ENCODE measurements around the gene SH3RF3. TPM values are rescaled to one million over a fixed set of nuclear protein-coding genes. Genes with fewer than 3 reads are reported as not detected.

The SH3RF3 gene
- total RNA-seq, 1 experiment from 2014 or later, result 4.9 TPM

DNA sequence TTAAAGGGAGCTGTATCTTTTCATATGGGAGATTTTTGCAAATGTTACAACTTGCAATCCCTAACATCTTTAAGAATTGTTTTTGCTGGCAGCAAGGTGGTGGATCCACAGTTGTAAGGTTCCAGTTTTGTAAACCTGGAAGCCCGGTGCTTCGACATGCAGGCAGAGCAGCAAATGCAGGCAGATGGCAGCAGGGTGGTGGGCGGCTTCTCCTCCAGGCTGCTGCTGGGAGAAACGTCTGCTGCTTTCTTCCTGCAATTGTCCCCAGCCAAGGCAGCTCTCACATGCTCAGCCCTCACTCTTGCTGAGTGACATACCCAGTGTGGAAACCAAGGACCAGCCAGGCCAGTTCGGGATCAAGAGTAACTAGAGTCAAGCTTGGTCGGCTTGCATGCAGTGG is 318.8 kb downstream of the SH3RF3 start:
- TF ChIP-seq, protein P1, sequence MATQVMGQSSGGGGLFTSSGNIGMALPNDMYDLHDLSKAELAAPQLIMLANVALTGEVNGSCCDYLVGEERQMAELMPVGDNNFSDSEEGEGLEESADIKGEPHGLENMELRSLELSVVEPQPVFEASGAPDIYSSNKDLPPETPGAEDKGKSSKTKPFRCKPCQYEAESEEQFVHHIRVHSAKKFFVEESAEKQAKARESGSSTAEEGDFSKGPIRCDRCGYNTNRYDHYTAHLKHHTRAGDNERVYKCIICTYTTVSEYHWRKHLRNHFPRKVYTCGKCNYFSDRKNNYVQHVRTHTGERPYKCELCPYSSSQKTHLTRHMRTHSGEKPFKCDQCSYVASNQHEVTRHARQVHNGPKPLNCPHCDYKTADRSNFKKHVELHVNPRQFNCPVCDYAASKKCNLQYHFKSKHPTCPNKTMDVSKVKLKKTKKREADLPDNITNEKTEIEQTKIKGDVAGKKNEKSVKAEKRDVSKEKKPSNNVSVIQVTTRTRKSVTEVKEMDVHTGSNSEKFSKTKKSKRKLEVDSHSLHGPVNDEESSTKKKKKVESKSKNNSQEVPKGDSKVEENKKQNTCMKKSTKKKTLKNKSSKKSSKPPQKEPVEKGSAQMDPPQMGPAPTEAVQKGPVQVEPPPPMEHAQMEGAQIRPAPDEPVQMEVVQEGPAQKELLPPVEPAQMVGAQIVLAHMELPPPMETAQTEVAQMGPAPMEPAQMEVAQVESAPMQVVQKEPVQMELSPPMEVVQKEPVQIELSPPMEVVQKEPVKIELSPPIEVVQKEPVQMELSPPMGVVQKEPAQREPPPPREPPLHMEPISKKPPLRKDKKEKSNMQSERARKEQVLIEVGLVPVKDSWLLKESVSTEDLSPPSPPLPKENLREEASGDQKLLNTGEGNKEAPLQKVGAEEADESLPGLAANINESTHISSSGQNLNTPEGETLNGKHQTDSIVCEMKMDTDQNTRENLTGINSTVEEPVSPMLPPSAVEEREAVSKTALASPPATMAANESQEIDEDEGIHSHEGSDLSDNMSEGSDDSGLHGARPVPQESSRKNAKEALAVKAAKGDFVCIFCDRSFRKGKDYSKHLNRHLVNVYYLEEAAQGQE (IDR thresholded peaks at IDR 0.05; ENCODE audit: insufficient read depth in 1 of 2, low read depth in 2 of 2, low read length in 1 of 2), result no peak
- no peak for TF ChIP-seq SIN3A (IDR thresholded peaks at IDR 0.05; ENCODE audit: borderline replicate concordance, insufficient read depth, low read depth, low read length)
- TF ChIP-seq TCF7L2 (IDR thresholded peaks at IDR 0.05; ENCODE audit: low read depth, low read length), result no peak
- TF ChIP-seq, protein P2, sequence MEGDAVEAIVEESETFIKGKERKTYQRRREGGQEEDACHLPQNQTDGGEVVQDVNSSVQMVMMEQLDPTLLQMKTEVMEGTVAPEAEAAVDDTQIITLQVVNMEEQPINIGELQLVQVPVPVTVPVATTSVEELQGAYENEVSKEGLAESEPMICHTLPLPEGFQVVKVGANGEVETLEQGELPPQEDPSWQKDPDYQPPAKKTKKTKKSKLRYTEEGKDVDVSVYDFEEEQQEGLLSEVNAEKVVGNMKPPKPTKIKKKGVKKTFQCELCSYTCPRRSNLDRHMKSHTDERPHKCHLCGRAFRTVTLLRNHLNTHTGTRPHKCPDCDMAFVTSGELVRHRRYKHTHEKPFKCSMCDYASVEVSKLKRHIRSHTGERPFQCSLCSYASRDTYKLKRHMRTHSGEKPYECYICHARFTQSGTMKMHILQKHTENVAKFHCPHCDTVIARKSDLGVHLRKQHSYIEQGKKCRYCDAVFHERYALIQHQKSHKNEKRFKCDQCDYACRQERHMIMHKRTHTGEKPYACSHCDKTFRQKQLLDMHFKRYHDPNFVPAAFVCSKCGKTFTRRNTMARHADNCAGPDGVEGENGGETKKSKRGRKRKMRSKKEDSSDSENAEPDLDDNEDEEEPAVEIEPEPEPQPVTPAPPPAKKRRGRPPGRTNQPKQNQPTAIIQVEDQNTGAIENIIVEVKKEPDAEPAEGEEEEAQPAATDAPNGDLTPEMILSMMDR (IDR thresholded peaks at IDR 0.05), result no peak
- TF ChIP-seq POLR2AphosphoS5 (IDR thresholded peaks at IDR 0.05; ENCODE audit: low read depth, low read length), result no peak
- Histone ChIP-seq H3K36me3 (ENCODE audit: control insufficient read depth, insufficient read depth, low read length) (no peaks in the 10 kb centered on the region), H3K4me3 (ENCODE audit: low read depth in 2 of 2, low read length in 2 of 2) (no peak overlapping the region), H3K27ac (ENCODE audit: low read length) (no peak overlapping the region), H3K4me1 (ENCODE audit: control insufficient read depth, insufficient read depth, low read length) (no peaks in the 10 kb centered on the region), H3K27me3 (ENCODE audit: control insufficient read depth, insufficient read depth, low read length) (no peaks in the 10 kb centered on the region), H3K9me3 (ENCODE audit: control insufficient read depth, insufficient read depth, low read depth, low read length) (peaks cover 24% of the 10 kb centered on the region)
- in situ Hi-C loops (cut with HindIII; ENCODE audit: low pct_unique_long_range_greater_than_20kb, low sequenced_read_pairs) (no loop called here), intact Hi-C loops (cut with micrococcal nuclease; ENCODE audit: unreplicated experiment) (no loop called here)
- BruUV-seq (replicated peaks), result no TSS peak
- ChIA-PET POLR2A (no interaction called here), CTCF (interaction anchor here (1.1 kb wide), 1 partner anchor 63 kb away, joined by 3 read pairs; no protein-coding TSS in a partner anchor)
- no peak for DNase-seq (ENCODE audit: low read depth, low spot score)
- no peak for ATAC-seq

DNA sequence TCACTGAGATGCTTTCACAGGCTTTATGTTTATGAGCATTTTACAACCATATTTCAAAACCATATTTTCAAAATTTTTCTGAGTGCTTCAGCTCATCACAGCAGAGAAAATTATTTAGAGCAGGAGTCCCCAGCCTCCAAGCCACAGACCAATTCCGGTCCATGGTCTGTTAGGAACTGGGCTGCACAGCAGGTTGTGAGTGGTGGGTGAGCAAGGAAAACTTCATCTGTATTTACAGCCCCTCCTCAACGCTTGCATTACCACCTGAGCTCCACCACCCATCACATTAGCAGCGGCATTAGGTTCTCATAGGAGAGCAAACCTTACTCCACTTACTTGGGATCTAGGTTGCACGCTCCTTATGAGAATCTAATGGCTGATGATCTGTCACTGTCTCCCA is 319.2 kb downstream of the SH3RF3 start:
- TF ChIP-seq, protein P2 (IDR thresholded peaks at IDR 0.05), result no peak
- TF ChIP-seq POLR2AphosphoS5 (IDR thresholded peaks at IDR 0.05; ENCODE audit: low read depth, low read length) (no peak), TCF7L2 (IDR thresholded peaks at IDR 0.05; ENCODE audit: low read depth, low read length) (no peak), SIN3A (IDR thresholded peaks at IDR 0.05; ENCODE audit: borderline replicate concordance, insufficient read depth, low read depth, low read length) (no peak)
- TF ChIP-seq, protein P1 (IDR thresholded peaks at IDR 0.05; ENCODE audit: insufficient read depth in 1 of 2, low read depth in 2 of 2, low read length in 1 of 2), result no peak
- peaks cover 20% of the 10 kb centered on the region for H3K9me3 ChIP-seq (ENCODE audit: control insufficient read depth, insufficient read depth, low read depth, low read length)
- ATAC-seq (no peak), DNase-seq (ENCODE audit: low read depth, low spot score) (no peak)
- no peaks in the 10 kb centered on the region for H3K4me1 ChIP-seq (ENCODE audit: control insufficient read depth, insufficient read depth, low read length)
- in situ Hi-C loops (cut with HindIII; ENCODE audit: low pct_unique_long_range_greater_than_20kb, low sequenced_read_pairs), result no loop called here
- H3K36me3 ChIP-seq (ENCODE audit: control insufficient read depth, insufficient read depth, low read length), result no peaks in the 10 kb centered on the region
- no peaks in the 10 kb centered on the region for H3K27me3 ChIP-seq (ENCODE audit: control insufficient read depth, insufficient read depth, low read length)
- intact Hi-C loops (cut with micrococcal nuclease; ENCODE audit: unreplicated experiment), result no loop called here
- H3K4me3 ChIP-seq (ENCODE audit: low read depth in 2 of 2, low read length in 2 of 2), result no peak overlapping the region
- CTCF ChIA-PET, result interaction anchor here (1.1 kb wide), 1 partner anchor 62 kb away, joined by 3 read pairs; no protein-coding TSS in a partner anchor
- no peak overlapping the region for H3K27ac ChIP-seq (ENCODE audit: low read length)
- POLR2A ChIA-PET, result no interaction called here
- no TSS peak for BruUV-seq (replicated peaks)

Measured in Panc1 (cell line).